Activated naive CD8-positive, alpha-beta T cell treated with anti-CD3 and anti-CD28 coated beads, Interleukin-2, amount 50 U/mL, for 24 hours (primary cell): Measurements from ENCODE around the gene KIFC1.

Experiments used
- ATAC-seq: fragments of 150-1000 bp; cut with Tn5 transposase; one replicate; pipeline ENCODE4 v1.10.0; 2021
- DNase-seq: peaks from one replicate; pipeline ENCODE4 v3.0.0; 2021
- H3K27ac Mint-ChIP-seq: one replicate; pipeline ENCODE4 v1.8.0; 2021; ENCODE audit warnings: mild to moderate bottlenecking, mixed read lengths
- H3K27me3 Mint-ChIP-seq: one replicate; pipeline ENCODE4 v1.8.0; 2021; ENCODE audit warnings: mixed read lengths
- H3K36me3 Mint-ChIP-seq: one replicate; pipeline ENCODE4 v1.8.0; 2021; ENCODE audit warnings: low read depth, mixed read lengths
- H3K4me1 Mint-ChIP-seq: one replicate; pipeline ENCODE4 v1.8.0; 2021; ENCODE audit warnings: mixed read lengths
- H3K4me3 Mint-ChIP-seq: one replicate; pipeline ENCODE4 v1.8.0; 2021; ENCODE audit warnings: mild to moderate bottlenecking, moderate library complexity, mixed read lengths
- H3K9me3 Mint-ChIP-seq: one replicate; pipeline ENCODE4 v1.8.0; 2021; ENCODE audit warnings: mixed read lengths

The KIFC1 gene

GRCh38 chr6:33412140-33413009 is 20.8 kb downstream of the KIFC1 start:
- no peaks in the 10 kb centered on the region for H3K9me3 Mint-ChIP-seq
- peaks cover 60% of the 10 kb centered on the region for H3K4me1 Mint-ChIP-seq
- H3K36me3 Mint-ChIP-seq = peaks cover 15% of the 10 kb centered on the region
- no peak for ATAC-seq
- peak overlapping the region; percentile 81 for H3K4me3 Mint-ChIP-seq
- peak overlapping the region; percentile 50 for H3K27ac Mint-ChIP-seq
- H3K27me3 Mint-ChIP-seq = no peaks in the 10 kb centered on the region
- no peak for DNase-seq

DNA sequence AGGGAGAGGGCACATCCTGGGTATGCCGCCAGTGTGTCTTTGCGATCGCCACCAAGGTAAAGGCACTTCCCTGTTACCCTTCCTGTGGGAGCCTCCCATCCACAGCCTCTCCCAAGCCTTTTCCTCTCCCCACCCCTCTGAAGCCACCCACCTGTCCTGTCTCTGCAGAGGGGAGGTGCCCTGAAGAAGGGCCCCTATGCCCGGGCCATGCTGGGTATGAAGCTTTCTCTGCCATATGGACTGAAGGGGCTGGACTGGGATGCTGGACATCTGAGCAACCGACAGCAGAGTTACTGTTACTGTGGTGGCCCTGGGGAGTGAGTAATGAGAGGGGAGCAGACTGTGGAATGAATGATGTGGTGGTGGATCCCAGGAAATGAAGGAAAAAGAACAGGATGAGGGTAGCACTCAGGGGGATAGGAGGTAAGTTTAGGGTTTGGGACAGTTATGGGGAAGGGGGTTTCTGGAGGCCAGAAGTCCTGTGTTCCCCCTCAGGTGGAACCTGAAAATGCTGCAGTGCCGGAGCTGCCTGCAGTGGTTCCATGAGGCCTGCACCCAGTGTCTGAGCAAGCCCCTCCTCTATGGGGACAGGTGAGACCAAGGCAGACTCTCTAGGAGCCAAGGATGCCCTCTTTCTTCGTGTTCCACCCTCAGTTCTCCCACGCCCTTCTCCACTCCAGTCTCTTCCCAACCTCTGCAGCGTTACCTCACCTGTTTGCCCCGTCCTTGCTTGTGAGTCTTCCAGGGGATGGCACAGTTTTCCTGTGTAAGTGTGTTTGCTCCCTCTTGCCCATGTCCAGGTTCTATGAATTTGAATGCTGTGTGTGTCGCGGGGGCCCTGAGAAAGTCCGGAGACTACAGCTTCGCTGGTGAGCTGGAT is 21.9 kb downstream of the KIFC1 start:
- no peaks in the 10 kb centered on the region for H3K27me3 Mint-ChIP-seq
- H3K27ac Mint-ChIP-seq = peak overlapping the region; percentile 15
- peak overlapping the region; percentile 15 for H3K4me3 Mint-ChIP-seq
- no peak for ATAC-seq
- H3K9me3 Mint-ChIP-seq = no peaks in the 10 kb centered on the region
- H3K36me3 Mint-ChIP-seq = peaks cover 14% of the 10 kb centered on the region
- peaks cover 68% of the 10 kb centered on the region for H3K4me1 Mint-ChIP-seq
- DNase-seq = no peak

- Mint-ChIP-seq H3K36me3 (peaks cover 12% of the 10 kb centered on the region), H3K4me3 (no peak overlapping the region), H3K4me1 (peaks cover 77% of the 10 kb centered on the region)
These were observed 23.1 kb downstream of the KIFC1 start for GRCh38 chr6:33414592-33415271.

DNA sequence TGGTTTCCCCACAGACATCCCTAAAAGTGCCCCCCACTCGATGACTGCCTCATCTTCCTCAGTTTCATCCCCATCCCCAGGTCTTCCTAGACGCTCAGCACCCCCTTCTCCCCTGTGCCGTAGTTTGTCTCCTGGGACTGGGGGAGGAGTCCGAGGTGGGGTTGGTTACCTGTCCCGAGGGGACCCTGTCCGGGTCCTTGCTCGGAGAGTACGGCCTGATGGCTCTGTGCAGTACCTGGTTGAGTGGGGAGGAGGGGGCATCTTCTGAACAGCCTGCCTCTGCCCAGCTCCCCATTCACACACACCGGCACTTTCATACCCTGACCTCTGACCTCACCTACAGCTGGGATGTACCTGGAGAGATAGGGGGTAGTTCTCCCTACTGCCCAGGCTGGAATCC is 24.2 kb downstream of the KIFC1 start:
- H3K36me3 Mint-ChIP-seq = peaks cover 10% of the 10 kb centered on the region
- peak overlapping the region; percentile 98 for H3K27ac Mint-ChIP-seq
- ATAC-seq = no peak
- no peaks in the 10 kb centered on the region for H3K9me3 Mint-ChIP-seq
- peak overlapping the region; percentile 91 for H3K4me3 Mint-ChIP-seq
- no peaks in the 10 kb centered on the region for H3K27me3 Mint-ChIP-seq
- DNase-seq = no peak
- peaks cover 75% of the 10 kb centered on the region for H3K4me1 Mint-ChIP-seq

More at GRCh38 chr6:33414592-33415271, 23.1 kb downstream of the KIFC1 start:
- Mint-ChIP-seq H3K27me3 (no peaks in the 10 kb centered on the region), H3K9me3 (no peaks in the 10 kb centered on the region), H3K27ac (no peak overlapping the region)
- DNase-seq = no peak
- no peak for ATAC-seq

GRCh38 chr6:33416386-33417127 is 24.9 kb downstream of the KIFC1 start:
- peaks cover 10% of the 10 kb centered on the region for H3K36me3 Mint-ChIP-seq
- H3K27me3 Mint-ChIP-seq = no peaks in the 10 kb centered on the region
- H3K27ac Mint-ChIP-seq = peak overlapping the region; percentile 98
- H3K9me3 Mint-ChIP-seq = no peaks in the 10 kb centered on the region
- H3K4me3 Mint-ChIP-seq = peak overlapping the region; percentile 91
- peak; percentile 2 for ATAC-seq
- DNase-seq = no peak
- peaks cover 77% of the 10 kb centered on the region for H3K4me1 Mint-ChIP-seq

- Mint-ChIP-seq H3K27me3 (no peaks in the 10 kb centered on the region), H3K36me3 (peaks cover 10% of the 10 kb centered on the region), H3K4me1 (peaks cover 74% of the 10 kb centered on the region), H3K4me3 (peak overlapping the region; percentile 91), H3K27ac (peak overlapping the region; percentile 98), H3K9me3 (no peaks in the 10 kb centered on the region)
- DNase-seq = no peak
- ATAC-seq = no peak
These were observed 25.7 kb downstream of the KIFC1 start for GRCh38 chr6:33417128-33417902.

- DNase-seq = peak; percentile 98
- peak within 1 kb of the TSS; percentile 91 for H3K4me3 Mint-ChIP-seq
- H3K27ac Mint-ChIP-seq = peak within 1 kb of the TSS; percentile 98
- H3K36me3 Mint-ChIP-seq = peaks cover 10% of the 10 kb centered on the region
- peaks cover 68% of the 10 kb centered on the region for H3K4me1 Mint-ChIP-seq
- peak; percentile 86 for ATAC-seq
- H3K27me3 Mint-ChIP-seq = no peaks in the 10 kb centered on the region
- no peaks in the 10 kb centered on the region for H3K9me3 Mint-ChIP-seq
These were observed 26.5 kb downstream of the KIFC1 start, which contains the start of gene CUTA for GRCh38 chr6:33417903-33418689. Gene CUTA, minus strand, starts transcription at chr6:33418107. Its CDS starts 107 bp downstream, at chr6:33418000.

- H3K27ac Mint-ChIP-seq = peak overlapping the region; percentile 98
- no peaks in the 10 kb centered on the region for H3K9me3 Mint-ChIP-seq
- H3K4me3 Mint-ChIP-seq = peak overlapping the region; percentile 91
- H3K27me3 Mint-ChIP-seq = no peaks in the 10 kb centered on the region
- DNase-seq (peak; percentile 74), ATAC-seq (peak; percentile 12)
- H3K36me3 Mint-ChIP-seq = peaks cover 6% of the 10 kb centered on the region
- peaks cover 64% of the 10 kb centered on the region for H3K4me1 Mint-ChIP-seq
These were observed 27.2 kb downstream of the KIFC1 start for GRCh38 chr6:33418690-33419291.

- peak within 1 kb of the TSS; percentile 98 for H3K27ac Mint-ChIP-seq
- H3K27me3 Mint-ChIP-seq = no peaks in the 10 kb centered on the region
- no peak for ATAC-seq
- H3K4me1 Mint-ChIP-seq = peaks cover 64% of the 10 kb centered on the region
- H3K9me3 Mint-ChIP-seq = no peaks in the 10 kb centered on the region
- peak within 1 kb of the TSS; percentile 91 for H3K4me3 Mint-ChIP-seq
- peaks cover 14% of the 10 kb centered on the region for H3K36me3 Mint-ChIP-seq
- DNase-seq = peak; percentile 65
These were observed 28.2 kb downstream of the KIFC1 start, which contains the start of gene SYNGAP1 for GRCh38 chr6:33419580-33420490. Gene SYNGAP1, plus strand, starts transcription at chr6:33420065. Its CDS starts 200 bp downstream, at chr6:33420265.

GRCh38 chr6:33420491-33421343 is 29.1 kb downstream of the KIFC1 start:
- Mint-ChIP-seq H3K9me3 (no peaks in the 10 kb centered on the region), H3K4me1 (peaks cover 64% of the 10 kb centered on the region), H3K4me3 (peak overlapping the region; percentile 44), H3K27me3 (no peaks in the 10 kb centered on the region), H3K27ac (no peak overlapping the region), H3K36me3 (peaks cover 11% of the 10 kb centered on the region)
- DNase-seq (no peak), ATAC-seq (no peak)

DNA sequence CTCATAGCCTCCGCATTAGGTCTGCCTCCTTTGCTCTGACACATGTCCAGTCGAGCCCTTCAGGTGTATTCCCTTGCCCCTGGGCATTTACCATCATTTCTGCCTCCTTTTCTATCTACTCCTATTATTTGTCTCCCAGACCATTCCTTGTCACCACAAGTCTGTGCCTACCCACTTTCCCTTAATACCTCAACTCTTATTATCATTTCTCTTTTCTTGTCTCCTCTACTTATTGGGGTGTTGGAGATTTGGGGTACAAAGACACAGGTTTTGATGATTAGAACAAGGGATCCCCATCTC is 29.7 kb downstream of the KIFC1 start:
- Mint-ChIP-seq H3K4me1 (peaks cover 62% of the 10 kb centered on the region), H3K36me3 (peaks cover 10% of the 10 kb centered on the region), H3K4me3 (peak overlapping the region; percentile 34)

More for the DNA sequence above, 29.7 kb downstream of the KIFC1 start:
- no peak for DNase-seq
- no peak overlapping the region for H3K27ac Mint-ChIP-seq
- H3K9me3 Mint-ChIP-seq = no peaks in the 10 kb centered on the region
- no peaks in the 10 kb centered on the region for H3K27me3 Mint-ChIP-seq
- no peak for ATAC-seq
